Endothelial cell of umbilical vein (primary cell): ENCODE measurements around the gene HK3.
"Not testable (repeated sequence)": the region's sequence is repeated elsewhere in the genome, so short reads cannot be mapped to it uniquely, and the experiment has no call there.

Experiments
- EZH2 ChIP-seq: IDR thresholded peaks from 2 replicates; pipeline ENCODE4 v1.6.1; 2012; ENCODE audit warnings: borderline replicate concordance, low read depth, mild to moderate bottlenecking, moderate library complexity, low read length, inconsistent platforms; ENCODE audit not compliant: severe bottlenecking
- FOS ChIP-seq: IDR thresholded peaks from 2 replicates; pipeline ENCODE4 v1.6.1; 2011; ENCODE audit warnings: mild to moderate bottlenecking, low read length, moderate library complexity, borderline replicate concordance; ENCODE audit not compliant: insufficient read depth
- POLR2A ChIP-seq: IDR thresholded peaks from 2 replicates; pipeline ENCODE4 v1.6.1; 2012; ENCODE audit warnings: low read depth, mild to moderate bottlenecking, control low read depth, low read length
- POLR2AphosphoS5 ChIP-seq: IDR thresholded peaks from 2 replicates; pipeline ENCODE4 v1.6.1; 2012; ENCODE audit warnings: low read depth, mild to moderate bottlenecking, control low read depth, low read length, moderate library complexity; ENCODE audit not compliant: insufficient read depth
- TF ChIP-seq, protein P1 (sequence below), 2 donors: IDR thresholded peaks; 1 replicate in 1 of 2; 2 replicates in 1 of 2; pipeline ENCODE4 v1.5.1; 2011; ENCODE audit warnings: low read length in 2 of 2, mild to moderate bottlenecking in 2 of 2, moderate library complexity in 2 of 2, control low read depth in 1 of 2, inconsistent platforms in 1 of 2, low read depth in 1 of 2; ENCODE audit not compliant: insufficient read depth in 1 of 2; ENCODE audit errors: extremely low read depth in 1 of 2
- TF ChIP-seq, protein P2 (sequence below): IDR thresholded peaks from 2 replicates; pipeline ENCODE4 v1.6.1; 2011; ENCODE audit not compliant: insufficient read depth, insufficient read length

GRCh38 chr5:176870644-176871043, 28.5 kb downstream of the HK3 start:
- not testable (repeated sequence) for TF ChIP-seq POLR2A, EZH2, FOS, POLR2AphosphoS5
- TF ChIP-seq, protein P1, sequence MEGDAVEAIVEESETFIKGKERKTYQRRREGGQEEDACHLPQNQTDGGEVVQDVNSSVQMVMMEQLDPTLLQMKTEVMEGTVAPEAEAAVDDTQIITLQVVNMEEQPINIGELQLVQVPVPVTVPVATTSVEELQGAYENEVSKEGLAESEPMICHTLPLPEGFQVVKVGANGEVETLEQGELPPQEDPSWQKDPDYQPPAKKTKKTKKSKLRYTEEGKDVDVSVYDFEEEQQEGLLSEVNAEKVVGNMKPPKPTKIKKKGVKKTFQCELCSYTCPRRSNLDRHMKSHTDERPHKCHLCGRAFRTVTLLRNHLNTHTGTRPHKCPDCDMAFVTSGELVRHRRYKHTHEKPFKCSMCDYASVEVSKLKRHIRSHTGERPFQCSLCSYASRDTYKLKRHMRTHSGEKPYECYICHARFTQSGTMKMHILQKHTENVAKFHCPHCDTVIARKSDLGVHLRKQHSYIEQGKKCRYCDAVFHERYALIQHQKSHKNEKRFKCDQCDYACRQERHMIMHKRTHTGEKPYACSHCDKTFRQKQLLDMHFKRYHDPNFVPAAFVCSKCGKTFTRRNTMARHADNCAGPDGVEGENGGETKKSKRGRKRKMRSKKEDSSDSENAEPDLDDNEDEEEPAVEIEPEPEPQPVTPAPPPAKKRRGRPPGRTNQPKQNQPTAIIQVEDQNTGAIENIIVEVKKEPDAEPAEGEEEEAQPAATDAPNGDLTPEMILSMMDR (IDR thresholded peaks at IDR 0.05; ENCODE audit: extremely low read depth in 1 of 2, insufficient read depth in 1 of 2, low read depth in 1 of 2, low read length in 2 of 2): not testable (repeated sequence)
- TF ChIP-seq, protein P2, sequence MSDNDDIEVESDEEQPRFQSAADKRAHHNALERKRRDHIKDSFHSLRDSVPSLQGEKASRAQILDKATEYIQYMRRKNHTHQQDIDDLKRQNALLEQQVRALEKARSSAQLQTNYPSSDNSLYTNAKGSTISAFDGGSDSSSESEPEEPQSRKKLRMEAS: not testable (repeated sequence)
